Adrenal gland (tissue), 12 donors: ENCODE results near the gene INAFM2. TPM values are rescaled to one million over a fixed set of nuclear protein-coding genes. Genes with fewer than 3 reads are reported as not detected.

ENCODE experiments used
- DNase-seq, 7 donors: peaks; one replicate each; pipeline ENCODE4 v3.0.0-alpha.2; 2019 to 2020
- H3K27ac ChIP-seq, 5 donors: fragments of 200-600 bp; sonication (generic) in 4 of 5; 1 replicate in 3 of 5; 2 replicates in 2 of 5; pipeline versions ENCODE4 v1.5.1 to v1.8.0; 2016 to 2020; ENCODE audit warnings: mild to moderate bottlenecking in 1 of 5
- H3K27me3 ChIP-seq: fragments of 200-600 bp; 2 replicates; pipeline ENCODE4 v1.8.0; 2021
- H3K36me3 ChIP-seq, 2 donors: fragments of 200-600 bp; replicated peaks in 1 of 2; 1 replicate in 1 of 2; 2 replicates in 1 of 2; pipeline versions ENCODE4 v1.5.1 to v1.8.0; 2018 to 2022
- H3K4me1 ChIP-seq, 2 donors: fragments of 200-600 bp; replicated peaks in 1 of 2; 1 replicate in 1 of 2; 2 replicates in 1 of 2; pipeline versions ENCODE4 v1.5.1 to v1.8.0; 2018 to 2021
- H3K4me3 ChIP-seq, 4 donors: fragments of 200-600 bp; sonication (generic) in 3 of 4; one replicate each; pipeline ENCODE4 v1.5.1; 2016 to 2018
- H3K9me3 ChIP-seq, 3 donors: fragments of 200-600 bp; sonication (generic) in 1 of 3; replicated peaks in 1 of 3; 1 replicate in 2 of 3; 2 replicates in 1 of 3; pipeline versions ENCODE4 v1.5.1 to v1.8.0; 2016 to 2021
- POLR2A ChIP-seq, 2 donors: fragments of 450-650 bp; IDR thresholded peaks; one replicate each; pipeline ENCODE4 v1.6.1; 2017; ENCODE audit warnings: antibody characterized with exemption in 2 of 2, mild to moderate bottlenecking in 2 of 2, moderate library complexity in 1 of 2
- WGBS, 4 donors: extraction: QIAGEN DNeasy Blood & Tissue Kit in 2 of 4; methylation state at CpG; one replicate each; pipeline versions ENCODE4 v1.1.5 to v1.1.7; 2013 to 2017; 5-methylcytosine and 5-hydroxymethylcytosine counted together
- intact Hi-C, 2 donors: fragments of 100-400 bp; cut with DNase I; formaldehyde crosslinking; loops; one replicate each; pipeline versions ENCODE4 v1.14.1 to v1.15.0; 2022 to 2023
- polyA plus RNA-seq, 3 donors: library from polyadenylated mRNA; stranded (reverse); fragments of 200-250 nt in 2 of 3; fragments of 350-450 nt in 1 of 3; fragmentation: Illumina TruSeq in 1 of 3; extraction: RNeasy Lipid Tissue Mini Kit (QIAGEN cat#74804) in 1 of 3; gene quantifications; one replicate each; pipeline ENCODE4 v1.2.3, GENCODE V29; 2013 to 2014
- total RNA-seq, 9 donors: library from RNA; depleted of rRNA in 4 of 9; stranded (reverse); fragments of >200 nt in 4 of 9; fragments of 120-200 nt in 1 of 9; fragmentation: NEBNext Ultra II Directional in 1 of 9; extraction: Animal tissue kit (Norgen Biotek cat#: 25700) in 1 of 9; gene quantifications; one replicate each; pipeline versions ENCODE4 v1.1.0 to v1.2.4, GENCODE V29; 2013 to 2023
- TF ChIP-seq, protein P1 (sequence below), 6 experiments: fragments of 450-650 bp in 4 of 6; fragments of 200-600 bp in 2 of 6; sonication (generic) in 1 of 6; IDR thresholded peaks; 1 replicate in 5 of 6; 2 replicates in 1 of 6; pipeline versions ENCODE4 v1.5.1 to v1.8.0; 2016 to 2021; ENCODE audit warnings: antibody characterized with exemption in 6 of 6, mild to moderate bottlenecking in 2 of 6, moderate library complexity in 1 of 6
- donor health status: healthy with polysubstance abuse.
- donor health status: Bipolar disorder and iron deficiency.
- donor health status: DM: yes; HTN: yes; CAD: no.
- donor health status: DM: no; HTN: no; CAD: no.
- donor health status: DM: no; HTN: no; CAD: no.
- donor health status: DM: yes; HTN: yes; CAD: no.

Gene INAFM2
- total and polyA plus RNA-seq, 12 donors: 10.6 to 25.5 (median 20.1) TPM

DNA sequence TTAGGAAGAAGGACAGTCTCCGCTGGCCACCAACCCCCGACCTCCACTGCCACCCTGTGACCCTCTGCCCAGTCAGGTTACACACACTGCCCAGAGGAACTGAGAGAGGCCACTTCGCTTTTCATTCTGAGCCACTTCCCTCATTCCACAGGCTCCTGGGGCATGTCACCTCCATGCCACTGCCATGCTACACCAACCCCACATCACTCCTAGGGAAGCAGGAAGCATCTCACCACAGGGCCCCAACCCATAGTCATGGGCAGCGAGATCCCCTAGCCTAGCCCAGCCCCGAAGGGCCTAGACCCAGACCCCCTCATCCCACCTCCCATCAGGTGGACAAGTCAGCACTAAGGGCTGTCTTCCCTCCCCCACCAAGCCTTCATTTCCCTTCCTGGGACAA lies 17.1 kb upstream of the INAFM2 start:
- H3K4me3 ChIP-seq: peak overlapping the region in 1 of 4 donors; percentile 42
- WGBS, 4 donors: 71 to 88% (median 80%) methylated on average over 4 to 5 of the region's 5 CpGs

DNA sequence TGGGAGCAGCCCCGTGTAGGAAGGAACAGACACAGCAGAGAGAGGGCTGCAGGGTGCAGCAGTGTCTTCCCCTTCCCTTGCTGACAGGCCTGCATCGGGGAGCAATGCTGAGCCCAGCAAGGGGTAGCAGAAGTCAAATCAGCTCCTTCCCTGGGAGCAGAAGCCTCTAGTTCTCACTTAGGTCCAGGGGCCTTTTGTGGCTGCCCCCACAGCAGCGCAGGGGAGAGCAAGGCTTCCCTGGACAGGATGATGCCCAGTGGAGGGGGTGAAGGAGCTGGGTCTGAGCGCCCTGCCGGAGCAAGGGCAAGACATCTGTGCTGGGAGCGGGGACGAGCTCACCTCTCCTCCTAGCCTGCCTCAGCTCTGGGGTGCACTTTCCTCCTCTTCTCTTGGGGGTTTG lies 16.6 kb upstream of the INAFM2 start:
- no peak for TF ChIP-seq POLR2A (IDR thresholded peaks at IDR 0.05)
- TF ChIP-seq, protein P1, sequence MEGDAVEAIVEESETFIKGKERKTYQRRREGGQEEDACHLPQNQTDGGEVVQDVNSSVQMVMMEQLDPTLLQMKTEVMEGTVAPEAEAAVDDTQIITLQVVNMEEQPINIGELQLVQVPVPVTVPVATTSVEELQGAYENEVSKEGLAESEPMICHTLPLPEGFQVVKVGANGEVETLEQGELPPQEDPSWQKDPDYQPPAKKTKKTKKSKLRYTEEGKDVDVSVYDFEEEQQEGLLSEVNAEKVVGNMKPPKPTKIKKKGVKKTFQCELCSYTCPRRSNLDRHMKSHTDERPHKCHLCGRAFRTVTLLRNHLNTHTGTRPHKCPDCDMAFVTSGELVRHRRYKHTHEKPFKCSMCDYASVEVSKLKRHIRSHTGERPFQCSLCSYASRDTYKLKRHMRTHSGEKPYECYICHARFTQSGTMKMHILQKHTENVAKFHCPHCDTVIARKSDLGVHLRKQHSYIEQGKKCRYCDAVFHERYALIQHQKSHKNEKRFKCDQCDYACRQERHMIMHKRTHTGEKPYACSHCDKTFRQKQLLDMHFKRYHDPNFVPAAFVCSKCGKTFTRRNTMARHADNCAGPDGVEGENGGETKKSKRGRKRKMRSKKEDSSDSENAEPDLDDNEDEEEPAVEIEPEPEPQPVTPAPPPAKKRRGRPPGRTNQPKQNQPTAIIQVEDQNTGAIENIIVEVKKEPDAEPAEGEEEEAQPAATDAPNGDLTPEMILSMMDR (IDR thresholded peaks at IDR 0.05): no peak
- H3K36me3 ChIP-seq: no peaks in the 10 kb centered on the region
- DNase-seq: no peak
- H3K9me3 ChIP-seq: no peaks in the 10 kb centered on the region
- H3K27ac ChIP-seq: peak overlapping the region in 1 of 5 donors; percentile 76
- no peaks in the 10 kb centered on the region for H3K4me1 ChIP-seq
- H3K27me3 ChIP-seq: no peaks in the 10 kb centered on the region
- WGBS, 4 donors: 67 to 82% (median 71%) methylated on average over 3 to 7 of the region's 7 CpGs
- intact Hi-C loops: no loop called here
- H3K4me3 ChIP-seq: peak overlapping the region in 1 of 4 donors; percentile 42

More for the DNA sequence above, 17.1 kb upstream of the INAFM2 start:
- Histone ChIP-seq H3K27me3 (no peaks in the 10 kb centered on the region), H3K4me1 (no peaks in the 10 kb centered on the region), H3K27ac (no peak overlapping the region), H3K9me3 (no peaks in the 10 kb centered on the region), H3K36me3 (no peaks in the 10 kb centered on the region)
- intact Hi-C loops: no loop called here
- no peak for TF ChIP-seq POLR2A (IDR thresholded peaks at IDR 0.05)
- TF ChIP-seq, protein P1 (IDR thresholded peaks at IDR 0.05): no peak
- DNase-seq: no peak

DNA sequence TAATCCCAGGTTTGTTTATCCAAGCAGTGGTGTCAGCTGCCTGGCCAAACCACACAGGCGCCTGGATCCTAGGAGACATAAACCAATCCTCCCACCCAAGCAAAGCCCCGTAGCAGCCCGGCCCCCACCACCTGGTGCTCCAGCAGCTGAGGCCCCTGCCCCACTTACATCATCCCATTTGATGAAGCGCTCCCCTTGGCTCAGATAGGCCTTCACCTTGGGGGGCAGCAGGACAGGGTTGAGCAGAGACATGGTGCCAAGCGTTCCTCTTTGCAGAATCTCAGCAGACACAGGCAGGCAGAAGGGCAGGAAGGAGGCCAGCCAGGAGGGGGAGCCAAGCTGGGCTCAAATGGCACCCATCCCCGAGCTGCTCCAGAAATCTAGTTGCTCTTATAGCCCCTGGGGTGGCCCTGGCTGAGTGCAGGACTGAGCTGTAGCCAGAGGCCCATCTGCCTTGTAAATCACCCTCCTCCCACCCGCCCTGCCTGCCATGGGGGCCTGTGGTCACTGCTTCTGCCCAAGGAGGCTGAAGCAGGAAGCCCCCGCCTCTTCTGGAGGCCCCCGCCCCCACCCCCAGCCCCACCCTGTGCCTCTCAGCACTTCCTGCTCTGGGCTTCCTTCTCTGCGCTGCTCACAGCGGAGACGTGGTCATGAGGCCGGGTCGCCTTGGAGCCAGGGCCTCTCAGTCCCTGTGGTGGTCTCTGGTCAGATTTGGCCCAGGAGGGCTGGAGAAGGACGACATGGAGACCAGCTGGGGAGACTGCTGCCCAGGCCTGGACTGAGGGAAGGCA lies 15.9 kb upstream of the INAFM2 start, which contains the start of gene PLCB2:
Gene PLCB2 (minus strand): TSS at position 515 of the 791 bp plus-strand sequence. CDS start 263 bp downstream, at position 252.
- peak in 1 of 7 donors; percentile 30 for DNase-seq
- Histone ChIP-seq H3K4me3 (peak within 1 kb of the TSS in 1 of 4 donors; percentile 42), H3K9me3 (no peaks in the 10 kb centered on the region), H3K36me3 (no peaks in the 10 kb centered on the region), H3K4me1 (no peaks in the 10 kb centered on the region), H3K27ac (peak within 1 kb of the TSS in 3 of 5 donors; percentile 6 to 76 (median 63)), H3K27me3 (no peaks in the 10 kb centered on the region)
- intact Hi-C loops: no loop called here
- TF ChIP-seq, protein P1 (IDR thresholded peaks at IDR 0.05): no peak
- no peak for TF ChIP-seq POLR2A (IDR thresholded peaks at IDR 0.05)
- WGBS, 4 donors: 33 to 62% (median 58%) methylated on average over 4 to 15 of the region's 15 CpGs

DNA sequence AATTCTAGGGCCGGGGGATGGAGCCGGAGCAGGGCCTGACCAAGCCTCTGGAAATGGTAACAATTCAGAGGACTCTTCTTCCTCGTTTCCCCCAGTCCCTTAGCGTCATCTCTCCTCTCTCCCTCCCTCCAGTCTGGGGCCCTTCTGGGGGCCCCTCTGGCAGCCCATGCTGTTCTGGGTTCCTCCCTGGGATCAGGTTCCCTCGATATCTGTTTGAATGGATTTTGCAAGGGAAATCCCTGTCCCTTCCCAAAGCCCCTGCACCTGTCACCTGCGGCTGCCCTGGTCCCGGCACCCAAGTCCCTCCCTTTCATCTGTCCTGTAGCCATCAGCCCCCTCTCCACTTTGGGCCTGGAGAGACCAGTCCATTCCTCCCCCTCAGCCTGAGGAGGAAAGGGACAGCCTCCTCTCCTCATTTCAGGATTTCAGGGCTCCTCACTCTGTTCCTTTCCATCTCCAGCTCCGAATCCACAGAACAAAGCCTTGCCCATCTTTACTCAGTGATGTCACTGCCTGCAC lies 14.1 kb upstream of the INAFM2 start:
- intact Hi-C loops: no loop called here
- no peak overlapping the region for H3K4me3 ChIP-seq
- TF ChIP-seq, protein P1 (IDR thresholded peaks at IDR 0.05): no peak
- TF ChIP-seq POLR2A (IDR thresholded peaks at IDR 0.05): no peak
- 65 to 83% (median 72%) methylated on average over 8 of the region's 8 CpGs for WGBS, 4 donors
- no peaks in the 10 kb centered on the region for H3K27me3 ChIP-seq
- no peaks in the 10 kb centered on the region for H3K36me3 ChIP-seq
- DNase-seq: no peak
- H3K9me3 ChIP-seq: no peaks in the 10 kb centered on the region
- H3K27ac ChIP-seq: no peak overlapping the region
- peaks cover 2 to 7% of the 10 kb centered on the region in 2 donors for H3K4me1 ChIP-seq
